ENCODE data around the gene ADAMTS1.
"Not testable (repeated sequence)": the region's sequence is repeated elsewhere in the genome, so short reads cannot be mapped to it uniquely, and the experiment has no call there.

ADAMTS1 gene

GRCh38 chr21:26845066-26845758, at the start of gene ADAMTS1:
TSS of gene ADAMTS1 (minus strand) at chr21:26845409. CDS start at chr21:26844954, 455 bp downstream.
- no peak for DNase-seq (ENCODE audit: low read depth, low spot score)

- DNase-seq (ENCODE audit: low read depth, low spot score): no peak
These were observed 46.9 kb upstream of the ADAMTS1 start for GRCh38 chr21:26892151-26892550.

DNA sequence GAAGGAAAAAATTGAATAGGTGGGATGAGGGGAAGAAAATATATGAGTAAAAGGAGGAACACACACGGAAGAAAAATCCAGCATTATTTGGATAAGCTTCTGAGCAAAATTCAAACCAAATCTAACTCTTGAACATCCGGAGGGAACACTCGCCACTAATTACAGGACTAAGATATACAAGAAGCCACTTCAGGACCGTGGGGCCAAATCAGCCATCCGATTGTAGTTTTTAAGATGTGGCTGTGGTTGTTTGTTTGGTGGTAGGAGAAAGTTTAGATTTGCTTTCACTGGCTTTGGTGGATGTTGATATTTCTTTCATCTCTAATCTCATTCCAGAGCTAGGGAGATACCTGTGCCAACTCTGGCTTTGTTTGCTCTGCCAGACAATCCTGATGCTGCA, 43.7 kb upstream of the ADAMTS1 start:
- DNase-seq (ENCODE audit: low read depth, low spot score): no peak

DNA sequence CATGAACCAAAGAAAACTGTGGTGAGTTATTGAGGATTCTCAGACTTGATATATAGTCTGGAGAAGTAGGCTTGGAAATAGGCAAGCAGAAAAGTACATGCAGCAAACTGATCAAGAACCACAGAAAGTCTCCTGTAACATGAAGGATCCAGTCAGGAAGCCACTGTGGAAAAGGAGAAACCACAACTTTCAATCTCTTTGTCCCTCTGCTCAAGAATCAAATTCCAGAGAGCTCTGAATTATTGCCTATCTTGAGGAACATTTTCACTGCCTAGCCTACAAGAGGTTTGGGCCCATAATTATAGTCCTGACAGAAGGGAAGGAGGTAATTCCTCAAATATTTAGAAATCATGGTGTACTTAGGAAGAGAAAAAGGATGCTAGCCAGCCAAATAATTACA, 43.0 kb upstream of the ADAMTS1 start:
- no peak for DNase-seq (ENCODE audit: low read depth, low spot score)

DNA sequence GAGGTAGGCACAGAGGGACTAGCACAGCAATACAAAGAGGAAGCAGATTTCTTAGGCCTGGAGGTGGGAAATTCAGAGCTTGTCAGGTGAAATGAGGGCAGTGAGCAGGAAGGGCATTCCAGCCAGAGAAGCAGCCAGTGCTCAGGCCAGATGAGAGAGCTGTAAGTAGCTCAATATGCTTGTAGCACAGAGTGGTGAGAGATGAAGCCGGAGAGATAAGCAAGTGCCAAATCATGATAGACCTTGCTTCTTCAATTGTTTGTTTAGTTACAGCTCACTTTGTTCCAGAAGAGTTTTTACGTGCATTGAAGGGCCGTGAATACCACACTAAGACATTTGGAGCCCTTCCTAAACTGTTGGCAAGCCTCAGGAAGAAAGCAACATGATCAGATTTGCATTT, 42.0 kb upstream of the ADAMTS1 start:
- no peak for DNase-seq (ENCODE audit: low read depth, low spot score)

- no peak for DNase-seq (ENCODE audit: low read depth, low spot score)
These were observed 39.2 kb upstream of the ADAMTS1 start for GRCh38 chr21:26884436-26884835.

DNA sequence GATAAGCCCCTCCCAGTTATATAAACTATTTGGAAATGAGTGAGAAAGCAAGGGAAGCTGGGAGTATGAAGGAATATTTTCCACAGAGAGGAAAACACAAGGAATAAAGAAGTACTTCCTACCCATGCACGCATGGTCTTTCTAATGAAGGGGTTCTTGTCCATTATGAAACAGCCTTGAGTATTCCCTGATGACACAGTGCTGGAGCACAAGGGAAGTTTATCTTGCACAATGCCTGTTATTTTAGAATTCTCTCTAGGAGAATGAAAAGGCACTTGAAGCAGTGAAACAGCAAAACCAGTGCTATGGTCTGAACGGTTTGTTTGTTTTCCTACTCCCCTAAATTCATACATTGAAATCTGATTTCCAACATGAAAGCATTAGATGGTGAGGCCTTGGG, 38.6 kb upstream of the ADAMTS1 start:
- DNase-seq (ENCODE audit: low read depth, low spot score): no peak

- DNase-seq (ENCODE audit: low read depth, low spot score): no peak
These were observed 36.5 kb upstream of the ADAMTS1 start for GRCh38 chr21:26881504-26882228.

- no peak for DNase-seq (ENCODE audit: low read depth, low spot score)
These were observed 31.8 kb upstream of the ADAMTS1 start for GRCh38 chr21:26877018-26877417.

- DNase-seq (ENCODE audit: low read depth, low spot score): no peak
These were observed 29.1 kb upstream of the ADAMTS1 start for GRCh38 chr21:26874347-26874746.

DNA sequence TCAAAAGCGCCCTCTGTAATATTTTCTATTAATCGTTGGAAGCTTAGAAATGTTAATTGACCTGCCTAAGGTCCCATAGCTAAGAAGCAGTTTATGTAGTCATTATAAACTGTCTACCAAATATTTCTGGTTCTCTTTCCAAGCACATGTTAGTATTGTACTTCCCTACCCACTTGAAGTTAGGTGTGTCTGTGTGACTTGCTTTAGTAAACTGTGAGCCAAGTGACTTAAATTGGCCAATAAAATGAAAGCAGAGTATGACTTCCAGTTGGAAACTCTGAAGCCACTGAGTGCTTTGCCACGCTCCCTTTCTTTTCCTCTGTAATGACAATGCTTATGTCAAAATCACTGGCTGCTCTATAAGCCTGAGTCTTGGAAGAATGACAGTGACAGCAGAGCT, 20.6 kb upstream of the ADAMTS1 start:
- no peak for DNase-seq (ENCODE audit: low read depth, low spot score)

- DNase-seq (ENCODE audit: low read depth, low spot score): not testable (repeated sequence)
These were observed 11.7 kb upstream of the ADAMTS1 start for GRCh38 chr21:26856871-26857350.

DNA sequence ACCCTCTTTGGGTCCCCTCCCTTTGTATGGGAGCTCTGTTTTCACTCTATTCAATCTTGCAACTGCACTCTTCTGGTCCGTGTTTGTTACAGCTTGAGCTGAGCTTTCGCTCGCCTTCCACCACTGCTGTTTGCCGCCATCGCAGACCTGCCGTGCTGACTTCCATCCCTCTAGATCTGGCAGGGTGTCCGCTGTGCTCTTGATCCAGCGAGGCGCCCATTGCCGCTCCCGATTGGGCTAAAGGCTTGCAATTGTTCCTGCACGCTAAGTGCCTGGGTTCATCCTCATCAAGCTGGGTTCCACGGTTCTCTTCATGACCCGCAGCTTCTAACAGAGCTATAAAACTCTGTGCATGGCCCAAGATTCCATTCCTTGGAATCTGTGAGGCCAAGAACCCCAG, 9.5 kb upstream of the ADAMTS1 start:
- not testable (repeated sequence) for DNase-seq (ENCODE audit: low read depth, low spot score)

DNA sequence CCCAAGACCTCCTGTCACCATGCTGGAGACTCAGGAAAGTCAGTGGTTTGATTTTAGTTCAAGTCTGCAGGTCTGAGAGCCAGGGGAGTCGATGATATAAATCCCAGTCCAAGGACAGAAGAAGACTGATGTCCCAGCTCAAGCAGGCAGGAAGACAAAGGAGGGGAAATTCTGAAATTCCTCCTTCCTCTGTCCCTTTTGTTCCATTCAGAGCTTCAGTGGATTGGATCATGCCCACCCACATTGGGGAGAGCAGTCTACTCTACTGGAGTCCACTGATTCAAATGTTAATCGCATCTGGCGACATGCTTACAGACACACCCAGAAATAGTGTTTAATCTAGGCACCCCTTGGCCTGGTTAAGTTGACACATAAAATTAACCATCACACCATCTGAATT, 7.2 kb upstream of the ADAMTS1 start:
- no peak for DNase-seq (ENCODE audit: low read depth, low spot score)

GRCh38 chr21:26851109-26851944, 6.1 kb upstream of the ADAMTS1 start:
- no peak for DNase-seq (ENCODE audit: low read depth, low spot score)

DNA sequence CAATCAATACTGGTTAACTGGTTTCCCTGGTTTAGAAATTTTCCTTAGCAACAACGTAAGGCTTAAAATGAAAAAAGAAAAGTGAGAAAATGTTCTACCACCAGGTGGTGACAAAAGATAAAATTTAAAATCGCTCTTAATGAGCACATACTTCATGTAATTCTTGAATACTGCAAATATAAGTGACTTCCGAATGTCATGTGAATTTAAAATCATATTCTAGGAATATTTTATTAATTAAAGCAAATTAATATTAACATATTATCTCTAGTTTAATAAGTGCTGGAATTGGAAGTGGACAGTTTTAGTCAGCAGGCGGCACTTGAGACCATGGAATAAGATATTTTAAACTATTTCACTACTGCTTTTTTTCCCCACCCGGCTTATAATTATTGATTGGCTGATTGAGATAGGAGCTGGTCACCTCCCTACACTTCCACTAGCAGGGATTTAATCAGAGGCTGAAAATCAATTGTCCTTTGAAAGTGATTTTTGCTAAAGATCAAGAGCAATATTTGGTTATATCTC, 5.0 kb upstream of the ADAMTS1 start:
- no peak for DNase-seq (ENCODE audit: low read depth, low spot score)

GRCh38 chr21:26849428-26850115, 4.4 kb upstream of the ADAMTS1 start:
- DNase-seq (ENCODE audit: low read depth, low spot score): no peak

DNA sequence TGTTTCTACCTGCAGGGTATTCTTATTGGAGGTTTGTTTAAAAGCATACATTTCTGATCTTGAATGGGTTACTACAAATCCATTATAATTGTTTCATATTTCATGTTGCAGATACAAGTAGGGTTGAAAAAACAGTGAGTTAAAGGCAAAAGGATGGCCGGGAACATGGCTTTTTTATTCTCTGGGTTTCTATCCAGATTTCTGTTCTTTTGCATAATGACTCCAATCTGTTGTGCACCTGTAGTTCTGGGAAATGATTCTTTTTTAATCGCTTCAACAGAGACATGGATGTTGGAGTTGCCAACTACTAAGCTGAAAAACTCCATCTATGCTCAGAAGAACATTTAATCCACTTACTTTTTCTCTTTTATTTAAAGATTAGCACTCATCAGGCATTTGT, 2.7 kb upstream of the ADAMTS1 start:
- DNase-seq (ENCODE audit: low read depth, low spot score): no peak

DNA sequence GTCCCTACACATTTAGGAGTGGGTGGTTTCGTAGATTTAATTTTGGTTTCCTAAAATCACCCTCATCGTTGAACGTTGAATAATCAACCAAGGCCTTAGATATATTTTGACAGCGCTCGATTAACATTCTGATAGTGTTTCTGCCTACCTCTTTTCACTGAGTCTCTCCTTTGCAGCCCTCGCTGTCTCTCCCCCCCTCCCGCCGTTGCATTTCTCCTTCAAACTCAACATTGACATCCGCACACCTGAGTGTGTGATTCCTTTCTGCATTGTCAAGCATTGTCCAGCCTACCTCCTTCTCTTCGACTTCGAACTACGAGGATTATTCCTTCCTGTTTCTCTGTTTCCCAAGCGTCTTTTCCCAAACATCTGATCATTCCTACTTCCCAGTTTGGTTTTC, 1.8 kb upstream of the ADAMTS1 start:
- DNase-seq (ENCODE audit: low read depth, low spot score): no peak

GRCh38 chr21:26846036-26846931, 1.1 kb upstream of the ADAMTS1 start:
- DNase-seq (ENCODE audit: low read depth, low spot score): no peak

GRCh38 chr21:26845759-26846035, 488 bp upstream of the ADAMTS1 start:
- DNase-seq (ENCODE audit: low read depth, low spot score): no peak
